Progenitor cell of endocrine pancreas (in vitro differentiated cells): Measurements from ENCODE around the gene HSF2BP. TPM values are rescaled to one million over a fixed set of nuclear protein-coding genes. Genes with fewer than 3 reads are reported as not detected.

Experiments used
- DNase-seq: peaks from one replicate; pipeline ENCODE4 v3.0.0; 2021; ENCODE audit warnings: low spot score; ENCODE audit not compliant: unreplicated experiment
- H3K27ac Mint-ChIP-seq: 2 replicates; pipeline ENCODE4 v1.8.0; 2021; ENCODE audit warnings: mild to moderate bottlenecking, moderate library complexity, mixed read lengths
- H3K27me3 Mint-ChIP-seq: 2 replicates; pipeline ENCODE4 v1.8.0; 2021; ENCODE audit warnings: mixed read lengths
- H3K36me3 Mint-ChIP-seq: 2 replicates; pipeline ENCODE4 v1.8.0; 2022; ENCODE audit warnings: mixed read lengths; ENCODE audit not compliant: insufficient read depth
- H3K4me1 Mint-ChIP-seq: 2 replicates; pipeline ENCODE4 v1.8.0; 2021; ENCODE audit warnings: low read depth, mixed read lengths
- H3K4me3 Mint-ChIP-seq: 2 replicates; pipeline ENCODE4 v1.8.0; 2021; ENCODE audit warnings: low read depth, mild to moderate bottlenecking, moderate library complexity, mixed read lengths
- H3K9me3 Mint-ChIP-seq: 2 replicates; pipeline ENCODE4 v1.8.0; 2021; ENCODE audit warnings: low read depth, mixed read lengths
- total RNA-seq: library from RNA; stranded (reverse); gene quantifications from 2 replicates; pipeline ENCODE4 v1.2.1, GENCODE V29; 2021
- TF ChIP-seq, protein P1 (sequence below): fragments of 200-600 bp; sonication (generic); IDR thresholded peaks from one replicate; pipeline ENCODE4 v1.5.0; 2021; ENCODE audit warnings: antibody characterized with exemption, mild to moderate bottlenecking; ENCODE audit not compliant: unreplicated experiment

Gene HSF2BP
- total RNA-seq, 1 donor from 2014 or later, result 2.0 TPM

DNA sequence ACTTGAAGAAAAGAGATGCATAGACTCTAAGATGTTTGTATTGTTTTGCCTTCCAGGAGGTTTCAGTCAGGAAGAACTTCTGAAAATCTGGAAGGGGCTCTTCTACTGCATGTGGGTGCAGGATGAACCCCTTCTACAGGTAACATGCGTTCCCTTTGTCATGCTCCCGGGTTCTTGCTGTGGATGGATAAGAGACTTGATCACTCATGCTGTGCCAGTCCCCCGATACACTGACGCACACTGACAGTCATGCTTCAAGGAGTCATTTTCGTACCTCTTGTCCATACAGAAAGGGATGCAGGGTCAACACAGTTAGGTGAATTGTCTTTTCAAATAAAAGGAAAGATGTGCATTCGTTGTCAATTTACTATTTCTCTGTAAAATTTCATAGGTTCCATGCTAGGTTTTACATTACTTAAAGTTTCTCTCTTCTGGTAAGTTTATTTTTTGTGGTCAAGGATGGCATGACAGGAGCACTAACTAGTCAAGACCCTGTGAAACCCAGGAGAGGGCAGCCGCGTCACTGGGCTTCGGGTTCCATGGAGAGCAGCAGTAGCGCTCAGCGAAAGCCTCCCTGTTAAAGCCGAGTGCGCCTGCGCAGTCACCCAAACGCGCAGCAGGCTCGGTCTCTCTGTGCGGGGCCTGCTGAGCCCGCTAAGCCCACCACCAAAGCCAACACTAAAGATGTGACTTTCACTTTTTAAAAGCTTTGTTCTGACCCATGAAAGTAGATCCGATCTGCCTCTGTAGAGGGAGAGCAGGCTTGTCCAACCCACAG is 10.7 kb upstream of the HSF2BP start:
- no peak for DNase-seq
- Mint-ChIP-seq H3K4me3 (no peak overlapping the region), H3K9me3 (no peaks in the 10 kb centered on the region), H3K27ac (no peak overlapping the region), H3K36me3 (peaks cover 21% of the 10 kb centered on the region), H3K27me3 (no peaks in the 10 kb centered on the region), H3K4me1 (no peaks in the 10 kb centered on the region)
- TF ChIP-seq, protein P1, sequence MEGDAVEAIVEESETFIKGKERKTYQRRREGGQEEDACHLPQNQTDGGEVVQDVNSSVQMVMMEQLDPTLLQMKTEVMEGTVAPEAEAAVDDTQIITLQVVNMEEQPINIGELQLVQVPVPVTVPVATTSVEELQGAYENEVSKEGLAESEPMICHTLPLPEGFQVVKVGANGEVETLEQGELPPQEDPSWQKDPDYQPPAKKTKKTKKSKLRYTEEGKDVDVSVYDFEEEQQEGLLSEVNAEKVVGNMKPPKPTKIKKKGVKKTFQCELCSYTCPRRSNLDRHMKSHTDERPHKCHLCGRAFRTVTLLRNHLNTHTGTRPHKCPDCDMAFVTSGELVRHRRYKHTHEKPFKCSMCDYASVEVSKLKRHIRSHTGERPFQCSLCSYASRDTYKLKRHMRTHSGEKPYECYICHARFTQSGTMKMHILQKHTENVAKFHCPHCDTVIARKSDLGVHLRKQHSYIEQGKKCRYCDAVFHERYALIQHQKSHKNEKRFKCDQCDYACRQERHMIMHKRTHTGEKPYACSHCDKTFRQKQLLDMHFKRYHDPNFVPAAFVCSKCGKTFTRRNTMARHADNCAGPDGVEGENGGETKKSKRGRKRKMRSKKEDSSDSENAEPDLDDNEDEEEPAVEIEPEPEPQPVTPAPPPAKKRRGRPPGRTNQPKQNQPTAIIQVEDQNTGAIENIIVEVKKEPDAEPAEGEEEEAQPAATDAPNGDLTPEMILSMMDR, result no peak

DNA sequence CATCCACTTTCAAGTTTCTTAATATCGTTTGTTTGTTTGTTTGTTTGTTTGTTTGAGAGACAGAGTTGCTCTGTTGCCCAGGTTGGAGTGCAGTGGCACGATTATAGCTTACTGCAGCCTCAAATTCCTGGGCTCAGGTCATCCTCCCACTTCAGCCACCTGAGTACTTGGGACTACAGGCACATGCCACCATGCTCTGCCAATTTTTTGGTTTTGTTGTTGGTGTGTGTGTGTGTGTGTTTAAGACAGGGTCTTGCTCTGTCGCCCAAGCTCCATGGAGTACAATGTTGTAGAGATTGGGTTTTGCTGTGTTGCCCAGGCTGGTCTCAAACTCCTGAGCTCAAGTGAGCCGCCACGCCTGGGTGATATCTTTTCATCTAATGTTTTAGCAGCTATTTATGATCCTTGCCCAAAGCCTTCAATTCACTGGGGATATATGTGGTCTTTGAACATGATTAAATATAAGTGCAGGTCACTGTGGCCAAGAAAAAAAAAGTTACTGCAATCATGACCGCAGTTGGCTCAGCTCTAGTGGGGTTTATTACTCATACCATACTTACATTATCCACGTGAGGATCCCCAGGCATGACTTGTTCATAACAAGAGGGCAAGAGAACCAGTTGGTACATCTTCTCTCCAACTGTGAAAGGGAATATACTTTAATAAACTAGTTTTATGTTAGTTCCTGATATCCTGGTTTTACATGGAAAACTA is 8.1 kb upstream of the HSF2BP start:
- no peaks in the 10 kb centered on the region for H3K9me3 Mint-ChIP-seq
- peaks cover 19% of the 10 kb centered on the region for H3K36me3 Mint-ChIP-seq
- no peaks in the 10 kb centered on the region for H3K27me3 Mint-ChIP-seq
- H3K4me1 Mint-ChIP-seq, result no peaks in the 10 kb centered on the region
- TF ChIP-seq, protein P1, result no peak
- H3K4me3 Mint-ChIP-seq, result no peak overlapping the region
- no peak overlapping the region for H3K27ac Mint-ChIP-seq
- no peak for DNase-seq

DNA sequence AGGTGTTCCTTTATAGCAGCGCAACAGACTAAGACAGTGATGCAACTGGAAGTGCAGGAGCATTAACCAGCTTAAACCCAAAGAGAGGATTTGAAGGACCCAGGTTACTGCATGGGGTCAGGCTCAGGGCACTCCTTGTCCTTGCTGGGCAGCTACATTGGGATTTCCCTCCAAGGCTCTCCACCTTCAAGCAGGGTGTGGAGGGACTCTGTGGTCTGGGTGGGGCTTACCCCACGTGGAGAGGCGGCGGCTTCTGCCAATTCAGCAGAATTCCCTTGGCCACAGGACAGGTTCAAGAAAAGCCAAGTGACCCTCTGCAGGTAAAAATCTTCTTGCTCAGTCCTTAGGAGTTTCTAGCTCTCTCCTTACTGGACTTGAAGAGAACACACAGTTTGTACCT is 6.6 kb upstream of the HSF2BP start:
- TF ChIP-seq, protein P1, result no peak
- Mint-ChIP-seq H3K9me3 (no peaks in the 10 kb centered on the region), H3K4me1 (peaks cover 10% of the 10 kb centered on the region), H3K4me3 (no peak overlapping the region), H3K36me3 (peaks cover 20% of the 10 kb centered on the region), H3K27ac (no peak overlapping the region), H3K27me3 (no peaks in the 10 kb centered on the region)
- no peak for DNase-seq

DNA sequence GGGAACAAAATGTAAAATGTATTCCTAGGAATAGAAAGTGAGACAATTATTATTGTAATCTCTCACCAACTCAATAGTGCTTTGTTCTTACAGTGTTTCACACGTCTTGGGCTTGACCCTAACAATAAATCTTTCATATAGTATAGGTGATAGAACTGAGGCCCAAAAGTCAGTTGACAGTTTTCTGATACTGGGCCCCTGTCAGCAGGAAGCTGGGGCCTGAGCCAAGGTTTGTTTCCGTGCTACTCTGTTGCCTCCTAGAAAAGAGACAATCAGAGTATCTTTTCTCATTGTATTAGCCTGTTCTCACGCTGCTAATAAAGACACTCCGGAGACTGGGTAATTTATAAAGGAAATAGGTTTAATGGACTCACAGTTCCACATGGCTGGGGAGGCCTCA is 5.1 kb upstream of the HSF2BP start:
- Mint-ChIP-seq H3K4me1 (peaks cover 19% of the 10 kb centered on the region), H3K36me3 (peaks cover 17% of the 10 kb centered on the region), H3K4me3 (no peak overlapping the region), H3K27me3 (no peaks in the 10 kb centered on the region), H3K9me3 (no peaks in the 10 kb centered on the region), H3K27ac (no peak overlapping the region)
- no peak for DNase-seq
- TF ChIP-seq, protein P1, result no peak

DNA sequence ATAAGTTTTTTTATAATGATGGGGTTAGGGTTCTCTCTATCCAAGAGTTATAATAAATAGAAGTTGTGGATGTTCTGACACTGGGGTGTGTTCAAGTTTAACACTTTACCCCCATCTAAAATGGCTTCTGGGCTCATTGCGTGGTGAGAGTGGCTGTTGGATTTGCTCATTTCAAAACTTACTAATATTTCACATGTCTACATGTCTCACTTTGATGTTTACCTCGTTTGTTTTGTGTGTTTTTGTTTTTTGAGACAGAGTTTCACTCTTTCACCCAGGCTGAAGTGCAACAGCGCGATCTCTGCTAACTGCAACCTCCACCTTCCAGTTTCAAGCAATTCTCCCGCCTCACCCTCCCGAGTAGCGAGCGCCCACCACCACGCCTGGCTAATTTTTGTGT is 3.7 kb upstream of the HSF2BP start:
- no peaks in the 10 kb centered on the region for H3K9me3 Mint-ChIP-seq

More for the DNA sequence above, 3.7 kb upstream of the HSF2BP start:
- no peaks in the 10 kb centered on the region for H3K27me3 Mint-ChIP-seq
- TF ChIP-seq, protein P1, result no peak
- peaks cover 20% of the 10 kb centered on the region for H3K4me1 Mint-ChIP-seq
- H3K4me3 Mint-ChIP-seq, result no peak overlapping the region
- DNase-seq, result no peak
- H3K36me3 Mint-ChIP-seq, result peaks cover 17% of the 10 kb centered on the region
- no peak overlapping the region for H3K27ac Mint-ChIP-seq
